Transverse colon (tissue), 4 donors: ENCODE data around the gene WAPL. TPM values are rescaled to one million over a fixed set of nuclear protein-coding genes. Genes with fewer than 3 reads are reported as not detected.

Experiments used
- DNase-seq: peaks from one replicate; pipeline ENCODE4 v3.0.0-alpha.2; 2019
- H3K27ac ChIP-seq, 4 donors: fragments of 200-600 bp; sonication (generic); 2 replicates each; pipeline ENCODE4 v1.5.1; 2016 to 2018; ENCODE audit warnings: inconsistent platforms in 4 of 4
- H3K27me3 ChIP-seq: fragments of 200-600 bp; sonication (generic); 2 replicates; pipeline ENCODE4 v1.5.1; 2017; ENCODE audit warnings: inconsistent platforms
- H3K36me3 ChIP-seq, 4 donors: fragments of 200-600 bp; sonication (generic); 2 replicates each; pipeline ENCODE4 v1.5.1; 2017 to 2019; ENCODE audit warnings: inconsistent platforms in 4 of 4
- H3K4me1 ChIP-seq, 4 donors: fragments of 200-600 bp; sonication (generic); 2 replicates each; pipeline ENCODE4 v1.5.1; 2017 to 2020; ENCODE audit warnings: inconsistent platforms in 4 of 4
- H3K4me3 ChIP-seq, 4 donors: fragments of 200-600 bp; sonication (generic); 1 replicate in 1 of 4; 2 replicates in 3 of 4; pipeline versions ENCODE4 v1.5.1 to v1.6.1; 2017 to 2019; ENCODE audit warnings: inconsistent platforms in 4 of 4
- H3K9me3 ChIP-seq, 2 donors: fragments of 200-600 bp; sonication (generic); 2 replicates each; pipeline ENCODE4 v1.5.1; 2017 to 2019; ENCODE audit warnings: inconsistent platforms in 2 of 2
- CTCF ChIP-seq, 5 experiments: fragments of 200-600 bp in 3 of 5; fragments of 450-650 bp in 2 of 5; sonication (generic) in 3 of 5; IDR thresholded peaks; 1 replicate in 2 of 5; 2 replicates in 3 of 5; pipeline ENCODE4 v1.5.1; 2016 to 2017; ENCODE audit warnings: antibody characterized with exemption in 5 of 5, inconsistent platforms in 3 of 5, mild to moderate bottlenecking in 2 of 5, moderate library complexity in 1 of 5
- EP300 ChIP-seq: sonication (generic); formaldehyde crosslinking; IDR thresholded peaks from one replicate; pipeline ENCODE4 v1.6.1; 2017; ENCODE audit warnings: antibody characterized with exemption, low read depth
- POLR2A ChIP-seq: fragments of 450-650 bp; IDR thresholded peaks from one replicate; pipeline ENCODE4 v1.6.1; 2016; ENCODE audit warnings: antibody characterized with exemption, mild to moderate bottlenecking, moderate library complexity
- POLR2AphosphoS5 ChIP-seq, 3 donors: sonication (generic); formaldehyde crosslinking; IDR thresholded peaks; one replicate each; pipeline ENCODE4 v1.6.1; 2016; ENCODE audit warnings: antibody characterized with exemption in 3 of 3
- WGBS, 2 donors: methylation state at CpG; one replicate each; pipeline ENCODE4 v1.1.5; 2018; ENCODE audit warnings: low coverage in 1 of 2; 5-methylcytosine and 5-hydroxymethylcytosine counted together
- in situ Hi-C, 4 donors: fragments of 200-750 bp; cut with MboI; loops; one replicate each; pipeline versions ENCODE4 v1.15.0 to v1.15.1; 2017; ENCODE audit warnings: low sequenced_read_pairs in 3 of 4, low pct_ligation_motif_present in 1 of 4, low pct_unique_long_range_greater_than_20kb in 1 of 4
- intact Hi-C: fragments of 100-400 bp; cut with DNase I; formaldehyde crosslinking; loops from one replicate; pipeline ENCODE4 v1.15.1; 2023; ENCODE audit warnings: low total_unique reads
- total RNA-seq, 4 donors: library from RNA; depleted of rRNA; stranded (reverse); fragments of >200 nt; gene quantifications; one replicate each; pipeline ENCODE4 v1.1.0, GENCODE V29; 2016

The WAPL gene
- total RNA-seq, 4 donors from 2014 or later: 26.6 to 71.4 (median 41.0) TPM

DNA sequence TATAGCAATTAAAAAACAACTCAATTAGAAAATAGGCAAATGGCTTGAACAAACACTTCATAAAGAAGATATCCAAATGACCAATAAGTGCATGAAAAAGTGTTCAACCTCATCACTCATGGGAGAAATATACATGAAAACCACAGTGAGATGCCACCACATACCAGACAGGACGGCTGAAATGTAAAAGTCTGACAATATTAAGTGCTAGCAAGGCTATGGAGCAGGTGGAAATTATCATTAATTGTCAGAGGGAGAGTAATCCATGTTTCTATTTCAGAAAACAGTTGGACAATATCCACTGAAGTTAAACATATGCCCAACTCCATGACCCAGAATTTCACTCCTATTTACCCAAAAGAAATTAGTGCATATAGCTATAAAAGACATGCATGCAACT lies 112.4 kb downstream of the WAPL start:
- H3K4me1 ChIP-seq: peaks cover 4 to 28% (median 12%) of the 10 kb centered on the region in 4 donors
- no peaks in the 10 kb centered on the region for H3K36me3 ChIP-seq
- no peak overlapping the region for H3K27ac ChIP-seq
- intact Hi-C loops (no loop called here), in situ Hi-C loops (no loop called here)
- no peak overlapping the region for H3K4me3 ChIP-seq
- no peak for DNase-seq
- H3K9me3 ChIP-seq: no peaks in the 10 kb centered on the region
- no peaks in the 10 kb centered on the region for H3K27me3 ChIP-seq
- TF ChIP-seq POLR2AphosphoS5 (IDR thresholded peaks at IDR 0.05) (no peak), CTCF (IDR thresholded peaks at IDR 0.05) (no peak), POLR2A (no peak), EP300 (no peak)
- WGBS, 2 donors: 38 to 67% methylated on average over 1 of the region's 1 CpG

GRCh38 chr10:86403183-86403797 lies 118.3 kb downstream of the WAPL start:
- no peak for TF ChIP-seq POLR2A
- no peak for TF ChIP-seq POLR2AphosphoS5 (IDR thresholded peaks at IDR 0.05)
- no peak for TF ChIP-seq CTCF (IDR thresholded peaks at IDR 0.05)
- TF ChIP-seq EP300: no peak
- DNase-seq: no peak
- 74% methylated on average over 6 of the region's 6 CpGs; no CpG with 5 or more reads in 1 of the 2 donors for WGBS, 2 donors
- no peak overlapping the region for H3K4me3 ChIP-seq
- H3K36me3 ChIP-seq: no peaks in the 10 kb centered on the region
- in situ Hi-C loops: no loop called here
- H3K9me3 ChIP-seq: no peaks in the 10 kb centered on the region
- no peak overlapping the region for H3K27ac ChIP-seq
- peaks cover 24% of the 10 kb centered on the region for H3K27me3 ChIP-seq
- H3K4me1 ChIP-seq: peaks cover 9 to 30% (median 26%) of the 10 kb centered on the region in 4 donors
- intact Hi-C loops: loop anchor here (2.0 kb wide), 1 partner anchor 268 kb away; no protein-coding TSS in a partner anchor

GRCh38 chr10:86402283-86402941 lies 119.2 kb downstream of the WAPL start:
- WGBS, 2 donors: 44% methylated on average over 18 of the region's 18 CpGs; no CpG with 5 or more reads in 1 of the 2 donors
- H3K4me1 ChIP-seq: peaks cover 9 to 30% (median 26%) of the 10 kb centered on the region in 4 donors
- peak overlapping the region in 2 of 4 donors; percentile 1 to 94 for H3K27ac ChIP-seq
- no peak for DNase-seq
- no peak for TF ChIP-seq EP300
- no peak for TF ChIP-seq CTCF (IDR thresholded peaks at IDR 0.05)
- TF ChIP-seq POLR2A: no peak
- no peak for TF ChIP-seq POLR2AphosphoS5 (IDR thresholded peaks at IDR 0.05)
- H3K4me3 ChIP-seq: no peak overlapping the region
- peaks cover 24% of the 10 kb centered on the region for H3K27me3 ChIP-seq
- H3K36me3 ChIP-seq: no peaks in the 10 kb centered on the region
- in situ Hi-C loops: no loop called here
- intact Hi-C loops: loop anchor here (2.0 kb wide), 1 partner anchor 268 kb away; no protein-coding TSS in a partner anchor
- no peaks in the 10 kb centered on the region for H3K9me3 ChIP-seq

DNA sequence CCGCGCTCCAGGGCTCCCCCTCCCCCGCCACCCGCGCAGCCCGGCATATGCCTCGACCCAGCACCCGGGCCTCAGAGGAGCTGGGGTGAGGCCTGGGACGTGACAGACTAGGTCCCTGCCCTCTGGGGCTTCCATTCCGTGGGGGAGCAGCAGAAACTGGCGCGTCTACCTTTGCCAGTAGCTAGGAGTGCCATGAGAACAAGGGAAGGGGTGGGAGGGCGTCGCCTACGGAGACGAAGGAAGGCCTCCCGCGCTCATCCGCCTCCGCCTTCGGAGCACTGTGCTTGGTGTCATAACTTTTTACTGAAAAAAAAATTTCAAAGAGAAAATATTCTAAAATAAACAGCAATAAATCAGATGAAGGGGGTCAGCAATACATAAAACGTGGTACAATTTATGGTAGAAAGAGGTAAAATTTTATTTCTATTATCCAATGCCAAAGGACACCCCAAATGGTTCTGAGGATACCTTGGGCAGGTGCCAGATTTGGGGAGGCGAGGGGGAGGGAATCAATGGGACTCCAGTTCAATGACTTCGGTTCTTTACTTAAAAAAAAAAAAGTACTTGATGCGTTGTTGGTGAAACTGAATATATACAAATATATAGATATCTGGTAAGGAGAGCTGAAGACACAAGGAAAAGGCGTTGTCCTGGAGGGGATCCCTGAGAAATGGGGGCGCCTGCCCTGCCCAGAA lies 119.9 kb downstream of the WAPL start:
- H3K27me3 ChIP-seq: peaks cover 24% of the 10 kb centered on the region
- DNase-seq: peak; percentile 28
- peak overlapping the region; percentile 80 to 94 (median 87) for H3K27ac ChIP-seq
- peaks cover 9 to 30% (median 26%) of the 10 kb centered on the region in 4 donors for H3K4me1 ChIP-seq
- in situ Hi-C loops: no loop called here
- peak overlapping the region; percentile 33 to 71 (median 60) for H3K4me3 ChIP-seq
- no peaks in the 10 kb centered on the region for H3K36me3 ChIP-seq
- TF ChIP-seq EP300 (no peak), CTCF (IDR thresholded peaks at IDR 0.05) (no peak), POLR2AphosphoS5 (IDR thresholded peaks at IDR 0.05) (no peak), POLR2A (no peak)
- 11 to 12% methylated on average over 11 to 27 of the region's 27 CpGs for WGBS, 2 donors
- intact Hi-C loops: loop anchor here (2.0 kb wide), 1 partner anchor 269 kb away; no protein-coding TSS in a partner anchor
- H3K9me3 ChIP-seq: no peaks in the 10 kb centered on the region
